SU-DHL-6 (cell line): ENCODE measurements around the gene DRD4.

Source experiments
- EZH2phosphoT487 ChIP-seq: fragments of 200-600 bp; sonication (generic), shearing (Covaris generic); conservative IDR thresholded peaks from 2 replicates; pipeline ENCODE4 v1.6.1; 2018; ENCODE audit warnings: mild to moderate bottlenecking, antibody characterized with exemption, low read length, moderate library complexity, mixed read lengths
- TF ChIP-seq, protein P1 (sequence below): fragments of 200-600 bp; sonication (generic); IDR thresholded peaks from one replicate; pipeline ENCODE4 v1.5.1; 2017; ENCODE audit warnings: antibody characterized with exemption, mild to moderate bottlenecking, low read length, moderate library complexity; ENCODE audit not compliant: insufficient read depth, poor library complexity, severe bottlenecking

DNA sequence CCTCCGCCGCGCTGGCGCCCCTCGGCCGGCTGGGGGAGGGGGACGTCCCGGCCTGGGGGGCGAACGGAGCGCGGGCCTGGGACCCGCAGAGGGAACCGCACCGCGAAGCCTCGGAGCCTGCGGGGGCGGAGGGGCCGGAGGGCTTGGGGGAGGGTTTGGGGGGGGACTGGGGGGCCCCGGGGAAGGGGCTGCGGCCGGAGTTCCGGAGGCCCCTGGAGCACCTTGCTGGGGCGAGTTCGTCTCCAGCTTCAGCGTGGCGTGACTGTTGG is 9.8 kb upstream of the DRD4 start:
- TF ChIP-seq, protein P1, sequence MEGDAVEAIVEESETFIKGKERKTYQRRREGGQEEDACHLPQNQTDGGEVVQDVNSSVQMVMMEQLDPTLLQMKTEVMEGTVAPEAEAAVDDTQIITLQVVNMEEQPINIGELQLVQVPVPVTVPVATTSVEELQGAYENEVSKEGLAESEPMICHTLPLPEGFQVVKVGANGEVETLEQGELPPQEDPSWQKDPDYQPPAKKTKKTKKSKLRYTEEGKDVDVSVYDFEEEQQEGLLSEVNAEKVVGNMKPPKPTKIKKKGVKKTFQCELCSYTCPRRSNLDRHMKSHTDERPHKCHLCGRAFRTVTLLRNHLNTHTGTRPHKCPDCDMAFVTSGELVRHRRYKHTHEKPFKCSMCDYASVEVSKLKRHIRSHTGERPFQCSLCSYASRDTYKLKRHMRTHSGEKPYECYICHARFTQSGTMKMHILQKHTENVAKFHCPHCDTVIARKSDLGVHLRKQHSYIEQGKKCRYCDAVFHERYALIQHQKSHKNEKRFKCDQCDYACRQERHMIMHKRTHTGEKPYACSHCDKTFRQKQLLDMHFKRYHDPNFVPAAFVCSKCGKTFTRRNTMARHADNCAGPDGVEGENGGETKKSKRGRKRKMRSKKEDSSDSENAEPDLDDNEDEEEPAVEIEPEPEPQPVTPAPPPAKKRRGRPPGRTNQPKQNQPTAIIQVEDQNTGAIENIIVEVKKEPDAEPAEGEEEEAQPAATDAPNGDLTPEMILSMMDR, result no peak
- TF ChIP-seq EZH2phosphoT487, result no peak
